ENCODE results near the gene TST.

- TF ChIP-seq, protein P1, sequence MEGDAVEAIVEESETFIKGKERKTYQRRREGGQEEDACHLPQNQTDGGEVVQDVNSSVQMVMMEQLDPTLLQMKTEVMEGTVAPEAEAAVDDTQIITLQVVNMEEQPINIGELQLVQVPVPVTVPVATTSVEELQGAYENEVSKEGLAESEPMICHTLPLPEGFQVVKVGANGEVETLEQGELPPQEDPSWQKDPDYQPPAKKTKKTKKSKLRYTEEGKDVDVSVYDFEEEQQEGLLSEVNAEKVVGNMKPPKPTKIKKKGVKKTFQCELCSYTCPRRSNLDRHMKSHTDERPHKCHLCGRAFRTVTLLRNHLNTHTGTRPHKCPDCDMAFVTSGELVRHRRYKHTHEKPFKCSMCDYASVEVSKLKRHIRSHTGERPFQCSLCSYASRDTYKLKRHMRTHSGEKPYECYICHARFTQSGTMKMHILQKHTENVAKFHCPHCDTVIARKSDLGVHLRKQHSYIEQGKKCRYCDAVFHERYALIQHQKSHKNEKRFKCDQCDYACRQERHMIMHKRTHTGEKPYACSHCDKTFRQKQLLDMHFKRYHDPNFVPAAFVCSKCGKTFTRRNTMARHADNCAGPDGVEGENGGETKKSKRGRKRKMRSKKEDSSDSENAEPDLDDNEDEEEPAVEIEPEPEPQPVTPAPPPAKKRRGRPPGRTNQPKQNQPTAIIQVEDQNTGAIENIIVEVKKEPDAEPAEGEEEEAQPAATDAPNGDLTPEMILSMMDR (IDR thresholded peaks at IDR 0.05): no peak
- no peak for TF ChIP-seq POLR2A (IDR thresholded peaks at IDR 0.05; ENCODE audit: low read depth)
These were observed 30.0 kb upstream of the TST start for GRCh38 chr22:37049224-37049623.
